Lower leg skin (tissue), 3 donors: ENCODE measurements around the gene OSTF1.

Experiments used
- POLR2A ChIP-seq, 2 donors: fragments of 450-650 bp; IDR thresholded peaks; one replicate each; pipeline ENCODE4 v1.6.1; 2016 to 2017; ENCODE audit warnings: antibody characterized with exemption in 2 of 2, mild to moderate bottlenecking in 1 of 2, moderate library complexity in 1 of 2
- TF ChIP-seq, protein P1 (sequence below), 3 donors: fragments of 450-650 bp; IDR thresholded peaks; one replicate each; pipeline ENCODE4 v1.5.1; 2016; ENCODE audit warnings: antibody characterized with exemption in 3 of 3, mild to moderate bottlenecking in 3 of 3, moderate library complexity in 2 of 3

DNA sequence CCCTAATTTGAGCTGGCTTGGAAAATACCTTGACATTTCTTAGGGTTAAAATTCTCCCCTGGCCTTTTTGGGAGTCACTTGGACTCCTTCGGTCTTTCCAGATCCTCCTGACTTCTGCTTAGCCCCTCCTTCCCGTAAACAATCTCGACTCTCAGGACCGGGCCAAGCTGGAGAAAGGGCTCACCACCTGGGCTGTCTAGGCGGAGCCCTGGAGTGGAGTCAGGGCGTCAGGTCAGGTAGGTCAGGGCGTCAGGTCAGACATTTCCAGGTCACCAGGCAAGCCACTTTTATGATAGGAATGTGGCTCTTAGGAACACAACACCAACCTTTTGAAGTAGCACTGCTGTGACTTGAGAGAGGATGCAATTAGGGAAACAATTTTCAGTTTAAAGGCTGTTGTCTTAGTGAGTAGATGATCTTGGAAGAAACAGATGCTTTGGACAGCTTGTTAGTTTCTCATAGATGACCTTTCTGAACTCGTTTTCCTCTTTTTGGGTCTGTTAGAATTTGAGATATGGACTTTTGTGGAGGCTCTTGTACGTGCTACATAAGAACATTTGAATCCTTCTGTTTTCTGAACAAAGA lies 12.8 kb downstream of the OSTF1 start:
- TF ChIP-seq, protein P1, sequence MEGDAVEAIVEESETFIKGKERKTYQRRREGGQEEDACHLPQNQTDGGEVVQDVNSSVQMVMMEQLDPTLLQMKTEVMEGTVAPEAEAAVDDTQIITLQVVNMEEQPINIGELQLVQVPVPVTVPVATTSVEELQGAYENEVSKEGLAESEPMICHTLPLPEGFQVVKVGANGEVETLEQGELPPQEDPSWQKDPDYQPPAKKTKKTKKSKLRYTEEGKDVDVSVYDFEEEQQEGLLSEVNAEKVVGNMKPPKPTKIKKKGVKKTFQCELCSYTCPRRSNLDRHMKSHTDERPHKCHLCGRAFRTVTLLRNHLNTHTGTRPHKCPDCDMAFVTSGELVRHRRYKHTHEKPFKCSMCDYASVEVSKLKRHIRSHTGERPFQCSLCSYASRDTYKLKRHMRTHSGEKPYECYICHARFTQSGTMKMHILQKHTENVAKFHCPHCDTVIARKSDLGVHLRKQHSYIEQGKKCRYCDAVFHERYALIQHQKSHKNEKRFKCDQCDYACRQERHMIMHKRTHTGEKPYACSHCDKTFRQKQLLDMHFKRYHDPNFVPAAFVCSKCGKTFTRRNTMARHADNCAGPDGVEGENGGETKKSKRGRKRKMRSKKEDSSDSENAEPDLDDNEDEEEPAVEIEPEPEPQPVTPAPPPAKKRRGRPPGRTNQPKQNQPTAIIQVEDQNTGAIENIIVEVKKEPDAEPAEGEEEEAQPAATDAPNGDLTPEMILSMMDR (IDR thresholded peaks at IDR 0.05), result no peak
- no peak for TF ChIP-seq POLR2A (IDR thresholded peaks at IDR 0.05)
